ENCODE results near the gene NEDD4L. TPM values are rescaled to one million over a fixed set of nuclear protein-coding genes. Genes with fewer than 3 reads are reported as not detected.

The NEDD4L gene
- total and polyA plus RNA-seq, 10 of the 15 experiments (the other 5 are each of a cell fraction or from before 2014, with no cell fraction given), result 7.4 to 24.0 (median 17.7) TPM

DNA sequence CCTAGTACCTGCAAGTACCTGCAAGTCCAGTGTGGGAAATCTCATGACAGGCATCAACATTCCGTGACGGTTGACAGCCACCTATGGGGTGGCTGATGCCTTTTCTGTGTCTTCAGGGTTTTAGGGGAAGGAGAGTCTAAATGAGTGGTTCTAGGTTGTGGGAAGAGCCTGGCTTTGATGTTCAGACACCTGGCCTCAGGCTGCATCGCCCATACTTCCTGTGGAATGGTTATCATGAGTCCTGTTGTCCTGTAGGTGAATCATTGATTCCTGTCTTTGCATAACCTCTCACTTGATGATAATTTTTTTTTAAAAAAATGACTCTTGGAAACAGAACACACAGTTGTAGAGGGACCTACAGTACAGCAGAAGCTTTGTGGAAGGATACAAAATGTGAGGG, 108.9 kb downstream of the NEDD4L start:
- no peaks in the 10 kb centered on the region for H4K20me1 ChIP-seq (ENCODE audit: control insufficient read depth, insufficient read depth)
- ATAC-seq (no peak), FAIRE-seq (no peak), DNase-seq (ENCODE audit: low read depth, low spot score) (no peak)
- TF ChIP-seq, protein P1, sequence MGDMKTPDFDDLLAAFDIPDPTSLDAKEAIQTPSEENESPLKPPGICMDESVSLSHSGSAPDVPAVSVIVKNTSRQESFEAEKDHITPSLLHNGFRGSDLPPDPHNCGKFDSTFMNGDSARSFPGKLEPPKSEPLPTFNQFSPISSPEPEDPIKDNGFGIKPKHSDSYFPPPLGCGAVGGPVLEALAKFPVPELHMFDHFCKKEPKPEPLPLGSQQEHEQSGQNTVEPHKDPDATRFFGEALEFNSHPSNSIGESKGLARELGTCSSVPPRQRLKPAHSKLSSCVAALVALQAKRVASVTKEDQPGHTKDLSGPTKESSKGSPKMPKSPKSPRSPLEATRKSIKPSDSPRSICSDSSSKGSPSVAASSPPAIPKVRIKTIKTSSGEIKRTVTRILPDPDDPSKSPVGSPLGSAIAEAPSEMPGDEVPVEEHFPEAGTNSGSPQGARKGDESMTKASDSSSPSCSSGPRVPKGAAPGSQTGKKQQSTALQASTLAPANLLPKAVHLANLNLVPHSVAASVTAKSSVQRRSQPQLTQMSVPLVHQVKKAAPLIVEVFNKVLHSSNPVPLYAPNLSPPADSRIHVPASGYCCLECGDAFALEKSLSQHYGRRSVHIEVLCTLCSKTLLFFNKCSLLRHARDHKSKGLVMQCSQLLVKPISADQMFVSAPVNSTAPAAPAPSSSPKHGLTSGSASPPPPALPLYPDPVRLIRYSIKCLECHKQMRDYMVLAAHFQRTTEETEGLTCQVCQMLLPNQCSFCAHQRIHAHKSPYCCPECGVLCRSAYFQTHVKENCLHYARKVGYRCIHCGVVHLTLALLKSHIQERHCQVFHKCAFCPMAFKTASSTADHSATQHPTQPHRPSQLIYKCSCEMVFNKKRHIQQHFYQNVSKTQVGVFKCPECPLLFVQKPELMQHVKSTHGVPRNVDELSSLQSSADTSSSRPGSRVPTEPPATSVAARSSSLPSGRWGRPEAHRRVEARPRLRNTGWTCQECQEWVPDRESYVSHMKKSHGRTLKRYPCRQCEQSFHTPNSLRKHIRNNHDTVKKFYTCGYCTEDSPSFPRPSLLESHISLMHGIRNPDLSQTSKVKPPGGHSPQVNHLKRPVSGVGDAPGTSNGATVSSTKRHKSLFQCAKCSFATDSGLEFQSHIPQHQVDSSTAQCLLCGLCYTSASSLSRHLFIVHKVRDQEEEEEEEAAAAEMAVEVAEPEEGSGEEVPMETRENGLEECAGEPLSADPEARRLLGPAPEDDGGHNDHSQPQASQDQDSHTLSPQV (IDR thresholded peaks at IDR 0.05), result no peak
- TF ChIP-seq PAX5 (IDR thresholded peaks at IDR 0.05; ENCODE audit: borderline replicate concordance, low read depth, low read length) (no peak), NBN (IDR thresholded peaks at IDR 0.05) (no peak), RCOR1 (conservative IDR thresholded peaks at IDR 0.05; ENCODE audit: low read depth, low read length) (no peak), SIX5 (IDR thresholded peaks at IDR 0.05; ENCODE audit: low read depth, low read length, severe bottlenecking) (no peak), SUPT20H (IDR thresholded peaks at IDR 0.05; ENCODE audit: borderline replicate concordance, control insufficient read depth, low read depth, low read length) (no peak), KAT2A (conservative IDR thresholded peaks at IDR 0.05; ENCODE audit: control insufficient read depth, low read depth, low read length) (no peak), CBX5 (IDR thresholded peaks at IDR 0.05; ENCODE audit: low read depth) (no peak), KLF5 (IDR thresholded peaks at IDR 0.05; ENCODE audit: partially characterized antibody) (no peak), SPI1 (IDR thresholded peaks at IDR 0.05; ENCODE audit: borderline replicate concordance, insufficient read depth, low read depth, low read length) (no peak), SP1 (IDR thresholded peaks at IDR 0.05; ENCODE audit: low read depth, low read length) (no peak)
- TF ChIP-seq, protein P2, sequence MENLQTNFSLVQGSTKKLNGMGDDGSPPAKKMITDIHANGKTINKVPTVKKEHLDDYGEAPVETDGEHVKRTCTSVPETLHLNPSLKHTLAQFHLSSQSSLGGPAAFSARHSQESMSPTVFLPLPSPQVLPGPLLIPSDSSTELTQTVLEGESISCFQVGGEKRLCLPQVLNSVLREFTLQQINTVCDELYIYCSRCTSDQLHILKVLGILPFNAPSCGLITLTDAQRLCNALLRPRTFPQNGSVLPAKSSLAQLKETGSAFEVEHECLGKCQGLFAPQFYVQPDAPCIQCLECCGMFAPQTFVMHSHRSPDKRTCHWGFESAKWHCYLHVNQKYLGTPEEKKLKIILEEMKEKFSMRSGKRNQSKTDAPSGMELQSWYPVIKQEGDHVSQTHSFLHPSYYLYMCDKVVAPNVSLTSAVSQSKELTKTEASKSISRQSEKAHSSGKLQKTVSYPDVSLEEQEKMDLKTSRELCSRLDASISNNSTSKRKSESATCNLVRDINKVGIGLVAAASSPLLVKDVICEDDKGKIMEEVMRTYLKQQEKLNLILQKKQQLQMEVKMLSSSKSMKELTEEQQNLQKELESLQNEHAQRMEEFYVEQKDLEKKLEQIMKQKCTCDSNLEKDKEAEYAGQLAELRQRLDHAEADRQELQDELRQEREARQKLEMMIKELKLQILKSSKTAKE (IDR thresholded peaks at IDR 0.05; ENCODE audit: low read depth, poor library complexity, severe bottlenecking), result no peak
- TF ChIP-seq, protein P3, sequence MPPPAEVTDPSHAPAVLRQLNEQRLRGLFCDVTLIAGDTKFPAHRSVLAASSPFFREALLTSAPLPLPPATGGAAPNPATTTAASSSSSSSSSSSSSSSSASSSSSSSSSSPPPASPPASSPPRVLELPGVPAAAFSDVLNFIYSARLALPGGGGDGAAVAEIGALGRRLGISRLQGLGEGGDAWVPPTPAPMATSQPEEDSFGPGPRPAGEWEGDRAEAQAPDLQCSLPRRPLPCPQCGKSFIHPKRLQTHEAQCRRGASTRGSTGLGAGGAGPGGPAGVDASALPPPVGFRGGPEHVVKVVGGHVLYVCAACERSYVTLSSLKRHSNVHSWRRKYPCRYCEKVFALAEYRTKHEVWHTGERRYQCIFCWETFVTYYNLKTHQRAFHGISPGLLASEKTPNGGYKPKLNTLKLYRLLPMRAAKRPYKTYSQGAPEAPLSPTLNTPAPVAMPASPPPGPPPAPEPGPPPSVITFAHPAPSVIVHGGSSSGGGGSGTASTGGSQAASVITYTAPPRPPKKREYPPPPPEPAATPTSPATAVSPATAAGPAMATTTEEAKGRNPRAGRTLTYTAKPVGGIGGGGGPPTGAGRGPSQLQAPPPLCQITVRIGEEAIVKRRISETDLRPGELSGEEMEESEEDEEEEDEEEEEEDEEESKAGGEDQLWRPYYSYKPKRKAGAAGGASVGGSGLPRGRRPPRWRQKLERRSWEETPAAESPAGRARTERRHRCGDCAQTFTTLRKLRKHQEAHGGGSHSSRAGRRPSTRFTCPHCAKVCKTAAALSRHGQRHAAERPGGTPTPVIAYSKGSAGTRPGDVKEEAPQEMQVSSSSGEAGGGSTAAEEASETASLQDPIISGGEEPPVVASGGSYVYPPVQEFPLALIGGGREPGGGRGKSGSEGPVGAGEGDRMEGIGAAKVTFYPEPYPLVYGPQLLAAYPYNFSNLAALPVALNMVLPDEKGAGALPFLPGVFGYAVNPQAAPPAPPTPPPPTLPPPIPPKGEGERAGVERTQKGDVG (CRISPR knock-in tag; IDR thresholded peaks at IDR 0.05), result no peak
- TF ChIP-seq, protein P4, sequence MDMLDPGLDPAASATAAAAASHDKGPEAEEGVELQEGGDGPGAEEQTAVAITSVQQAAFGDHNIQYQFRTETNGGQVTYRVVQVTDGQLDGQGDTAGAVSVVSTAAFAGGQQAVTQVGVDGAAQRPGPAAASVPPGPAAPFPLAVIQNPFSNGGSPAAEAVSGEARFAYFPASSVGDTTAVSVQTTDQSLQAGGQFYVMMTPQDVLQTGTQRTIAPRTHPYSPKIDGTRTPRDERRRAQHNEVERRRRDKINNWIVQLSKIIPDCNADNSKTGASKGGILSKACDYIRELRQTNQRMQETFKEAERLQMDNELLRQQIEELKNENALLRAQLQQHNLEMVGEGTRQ (IDR thresholded peaks at IDR 0.05; ENCODE audit: borderline replicate concordance, low read depth, low read length), result no peak
- CTCF ChIA-PET, result interaction anchor here (1.2 kb wide), 1 partner anchor 15 kb away, joined by 3 read pairs; no protein-coding TSS in a partner anchor
- POLR2A ChIA-PET, result no interaction called here
- H3K9me3 ChIP-seq (replicated peaks; ENCODE audit: control insufficient read depth, insufficient read depth, low read length), result no peaks in the 10 kb centered on the region
- no peak overlapping the region for H3K27ac ChIP-seq (ENCODE audit: control insufficient read depth, insufficient read depth)
- H3K27me3 ChIP-seq (replicated peaks in 1 of 2; ENCODE audit: control insufficient read depth in 2 of 2, insufficient read depth in 2 of 2, low read length in 1 of 2), result no peaks in the 10 kb centered on the region
- H3K4me1 ChIP-seq (ENCODE audit: control insufficient read depth, insufficient read depth, low read length), result 0 out of 2 replicates have a peak, but pooled peaks cover 3% of the 10 kb centered on the region
- 58% methylated on average over 3 of the region's 3 CpGs for WGBS (ENCODE audit: insufficient coverage, insufficient replicate concordance, low lambda C conversion rate, missing lambda C conversion rate)
- H3K4me3 ChIP-seq, result no peak overlapping the region
- RAD21 ChIA-PET (ENCODE audit: unreplicated experiment), result no interaction called here
- SMC1A ChIA-PET (ENCODE audit: uncharacterized antibody, unreplicated experiment), result interaction anchor here (0.6 kb wide), 1 partner anchor 141 kb away, joined by 3 read pairs; no protein-coding TSS in a partner anchor
- BruUV-seq (replicated peaks), result no TSS peak
- no peak overlapping the region for H3K4me2 ChIP-seq (ENCODE audit: control insufficient read depth, insufficient read depth)
- intact Hi-C loops (cut with micrococcal nuclease; ENCODE audit: unreplicated experiment) (no loop called here), in situ Hi-C loops (cut with MboI) (no loop called here)
- no peaks in the 10 kb centered on the region for H3K79me2 ChIP-seq (ENCODE audit: control insufficient read depth, insufficient read depth, low read length)
- no peak overlapping the region for H2AFZ ChIP-seq (ENCODE audit: control insufficient read depth, low read depth, low read length)
- H3K36me3 ChIP-seq (ENCODE audit: control insufficient read depth in 2 of 2, insufficient read depth in 2 of 2, low read length in 1 of 2), result no peaks in the 10 kb centered on the region
- no peak overlapping the region for H3K9ac ChIP-seq (ENCODE audit: control insufficient read depth, insufficient read depth, low read length)
